ENCODE measurements around the gene NTM. TPM values are rescaled to one million over a fixed set of nuclear protein-coding genes. Genes with fewer than 3 reads are reported as not detected.

The NTM gene
- total and polyA plus RNA-seq, 2 experiments from 2014 or later, result 2.2 to 4.9 TPM

DNA sequence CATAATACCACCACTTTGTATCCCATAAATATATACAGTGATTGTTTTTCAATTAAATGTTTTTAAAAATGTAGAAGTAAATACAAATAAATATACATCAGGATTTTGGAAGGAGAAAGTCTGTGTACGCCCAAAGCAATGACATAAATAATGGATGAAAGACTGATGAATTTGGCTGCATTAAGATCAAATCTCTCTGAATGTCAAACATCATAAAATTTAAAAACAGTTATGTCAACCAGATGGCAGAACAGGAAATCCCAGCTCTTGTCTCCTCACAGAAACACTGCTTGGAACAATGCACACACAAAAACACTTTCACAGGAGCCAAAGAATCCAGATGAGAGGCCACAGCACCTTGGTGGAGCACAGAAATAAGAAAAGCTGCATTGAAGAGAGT is 332.9 kb downstream of the NTM start:
- H2AFZ ChIP-seq, result no peak overlapping the region
- 26% methylated on average over 1 of the region's 1 CpG for WGBS (ENCODE audit: low lambda C conversion rate, missing lambda C conversion rate)

GRCh38 chr11:131704682-131705081 is 334.3 kb downstream of the NTM start:
- no peaks in the 10 kb centered on the region for H3K36me3 ChIP-seq (replicated peaks; ENCODE audit: insufficient read depth, low read depth)
- no peak overlapping the region for H3K27ac ChIP-seq
- DNase-seq (ENCODE audit: low spot score), result no peak
- H3K27me3 ChIP-seq, result peaks cover 4% of the 10 kb centered on the region
- no peaks in the 10 kb centered on the region for H3K79me2 ChIP-seq
- no peaks in the 10 kb centered on the region for H3K9me3 ChIP-seq (ENCODE audit: low read depth)
- H2AFZ ChIP-seq, result no peak overlapping the region
- H3K4me2 ChIP-seq, result no peak overlapping the region
- H4K20me1 ChIP-seq (ENCODE audit: insufficient read depth, poor library complexity, severe bottlenecking), result no peaks in the 10 kb centered on the region
- WGBS (ENCODE audit: low lambda C conversion rate, missing lambda C conversion rate), result 98% methylated on average over 2 of the region's 2 CpGs
- H3K4me1 ChIP-seq (ENCODE audit: insufficient read depth), result no peaks in the 10 kb centered on the region
- TF ChIP-seq, protein P1, sequence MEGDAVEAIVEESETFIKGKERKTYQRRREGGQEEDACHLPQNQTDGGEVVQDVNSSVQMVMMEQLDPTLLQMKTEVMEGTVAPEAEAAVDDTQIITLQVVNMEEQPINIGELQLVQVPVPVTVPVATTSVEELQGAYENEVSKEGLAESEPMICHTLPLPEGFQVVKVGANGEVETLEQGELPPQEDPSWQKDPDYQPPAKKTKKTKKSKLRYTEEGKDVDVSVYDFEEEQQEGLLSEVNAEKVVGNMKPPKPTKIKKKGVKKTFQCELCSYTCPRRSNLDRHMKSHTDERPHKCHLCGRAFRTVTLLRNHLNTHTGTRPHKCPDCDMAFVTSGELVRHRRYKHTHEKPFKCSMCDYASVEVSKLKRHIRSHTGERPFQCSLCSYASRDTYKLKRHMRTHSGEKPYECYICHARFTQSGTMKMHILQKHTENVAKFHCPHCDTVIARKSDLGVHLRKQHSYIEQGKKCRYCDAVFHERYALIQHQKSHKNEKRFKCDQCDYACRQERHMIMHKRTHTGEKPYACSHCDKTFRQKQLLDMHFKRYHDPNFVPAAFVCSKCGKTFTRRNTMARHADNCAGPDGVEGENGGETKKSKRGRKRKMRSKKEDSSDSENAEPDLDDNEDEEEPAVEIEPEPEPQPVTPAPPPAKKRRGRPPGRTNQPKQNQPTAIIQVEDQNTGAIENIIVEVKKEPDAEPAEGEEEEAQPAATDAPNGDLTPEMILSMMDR (IDR thresholded peaks at IDR 0.05; ENCODE audit: poor library complexity), result no peak
- TF ChIP-seq EZH2 (IDR thresholded peaks at IDR 0.05; ENCODE audit: borderline replicate concordance) (no peak), EZH2phosphoT487 (IDR thresholded peaks at IDR 0.05; ENCODE audit: low read depth, severe bottlenecking, unreplicated experiment) (no peak)
- H3K4me3 ChIP-seq, result no peak overlapping the region
- no peaks in the 10 kb centered on the region for H3K9me2 ChIP-seq (replicated peaks; ENCODE audit: insufficient read depth)

More for the DNA sequence above, 332.9 kb downstream of the NTM start:
- Histone ChIP-seq H3K36me3 (replicated peaks; ENCODE audit: insufficient read depth, low read depth) (no peaks in the 10 kb centered on the region), H3K4me1 (ENCODE audit: insufficient read depth) (no peaks in the 10 kb centered on the region), H3K9me3 (ENCODE audit: low read depth) (no peaks in the 10 kb centered on the region), H3K27me3 (peaks cover 4% of the 10 kb centered on the region), H3K9me2 (replicated peaks; ENCODE audit: insufficient read depth) (no peaks in the 10 kb centered on the region), H3K27ac (no peak overlapping the region), H4K20me1 (ENCODE audit: insufficient read depth, poor library complexity, severe bottlenecking) (no peaks in the 10 kb centered on the region), H3K4me2 (no peak overlapping the region), H3K4me3 (no peak overlapping the region), H3K79me2 (no peaks in the 10 kb centered on the region)
- TF ChIP-seq EZH2 (IDR thresholded peaks at IDR 0.05; ENCODE audit: borderline replicate concordance), result no peak
- TF ChIP-seq, protein P1 (IDR thresholded peaks at IDR 0.05; ENCODE audit: poor library complexity), result no peak
- no peak for TF ChIP-seq EZH2phosphoT487 (IDR thresholded peaks at IDR 0.05; ENCODE audit: low read depth, severe bottlenecking, unreplicated experiment)
- DNase-seq (ENCODE audit: low spot score), result no peak

DNA sequence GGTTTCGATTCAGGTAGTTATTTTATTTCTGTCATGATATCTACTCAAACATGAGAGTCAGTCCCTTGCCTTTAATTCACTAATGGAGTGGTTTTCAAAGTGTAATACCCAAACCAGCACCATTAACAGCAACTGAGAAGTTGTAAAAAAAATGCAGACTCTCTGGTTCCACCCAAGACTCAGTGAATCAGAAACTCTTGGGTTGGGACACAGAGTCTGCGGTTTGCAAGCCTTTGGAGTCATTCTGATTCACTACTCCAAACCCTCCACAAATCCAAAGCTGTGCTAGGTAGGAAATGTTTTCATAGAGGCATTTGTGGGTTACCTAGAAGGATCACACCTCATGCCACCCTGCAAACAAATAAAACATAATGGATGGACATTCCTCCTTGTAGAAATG is 340.1 kb downstream of the NTM start:
- Histone ChIP-seq H3K27ac (no peak overlapping the region), H3K9me3 (ENCODE audit: low read depth) (no peaks in the 10 kb centered on the region), H4K20me1 (ENCODE audit: insufficient read depth, poor library complexity, severe bottlenecking) (no peaks in the 10 kb centered on the region), H2AFZ (no peak overlapping the region), H3K4me1 (ENCODE audit: insufficient read depth) (no peaks in the 10 kb centered on the region), H3K4me3 (no peak overlapping the region), H3K9me2 (replicated peaks; ENCODE audit: insufficient read depth) (no peaks in the 10 kb centered on the region), H3K4me2 (no peak overlapping the region), H3K27me3 (no peaks in the 10 kb centered on the region), H3K79me2 (no peaks in the 10 kb centered on the region), H3K36me3 (replicated peaks; ENCODE audit: insufficient read depth, low read depth) (no peaks in the 10 kb centered on the region)
- DNase-seq (ENCODE audit: low spot score), result no peak
- 87% methylated on average over 2 of the region's 2 CpGs for WGBS (ENCODE audit: low lambda C conversion rate, missing lambda C conversion rate)
- TF ChIP-seq, protein P1 (IDR thresholded peaks at IDR 0.05; ENCODE audit: poor library complexity), result no peak
- TF ChIP-seq EZH2 (IDR thresholded peaks at IDR 0.05; ENCODE audit: borderline replicate concordance), result no peak
- TF ChIP-seq EZH2phosphoT487 (IDR thresholded peaks at IDR 0.05; ENCODE audit: low read depth, severe bottlenecking, unreplicated experiment), result no peak

- no peak overlapping the region for H3K4me3 ChIP-seq
- no peaks in the 10 kb centered on the region for H3K27me3 ChIP-seq
- H3K4me1 ChIP-seq (ENCODE audit: insufficient read depth), result no peaks in the 10 kb centered on the region
- H2AFZ ChIP-seq, result no peak overlapping the region
- no peaks in the 10 kb centered on the region for H4K20me1 ChIP-seq (ENCODE audit: insufficient read depth, poor library complexity, severe bottlenecking)
- no peak overlapping the region for H3K27ac ChIP-seq
- H3K36me3 ChIP-seq (replicated peaks; ENCODE audit: insufficient read depth, low read depth), result no peaks in the 10 kb centered on the region
- no peaks in the 10 kb centered on the region for H3K9me2 ChIP-seq (replicated peaks; ENCODE audit: insufficient read depth)
- TF ChIP-seq, protein P1 (IDR thresholded peaks at IDR 0.05; ENCODE audit: poor library complexity), result no peak
- TF ChIP-seq EZH2phosphoT487 (IDR thresholded peaks at IDR 0.05; ENCODE audit: low read depth, severe bottlenecking, unreplicated experiment), result no peak
- TF ChIP-seq EZH2 (IDR thresholded peaks at IDR 0.05; ENCODE audit: borderline replicate concordance), result no peak
- WGBS (ENCODE audit: low lambda C conversion rate, missing lambda C conversion rate), result 87% methylated on average over 5 of the region's 5 CpGs
- no peaks in the 10 kb centered on the region for H3K79me2 ChIP-seq
- H3K9me3 ChIP-seq (ENCODE audit: low read depth), result no peaks in the 10 kb centered on the region
- no peak overlapping the region for H3K4me2 ChIP-seq
- DNase-seq (ENCODE audit: low spot score), result no peak
These were observed 342.5 kb downstream of the NTM start for GRCh38 chr11:131712897-131713296.

Measured in hepatocyte (in vitro differentiated cells).